Testis (tissue), 3 donors: ENCODE results near the gene RCC2. TPM values are rescaled to one million over a fixed set of nuclear protein-coding genes. Genes with fewer than 3 reads are reported as not detected.
A peak's percentile ranks its signal among the peaks of the same experiment; 100 is the strongest.

Source experiments
- DNase-seq: peaks from one replicate; pipeline ENCODE4 v3.0.0-alpha.2; 2019
- H3K27ac ChIP-seq, 2 donors: fragments of 200-600 bp; sonication (generic); one replicate each; pipeline ENCODE4 v1.5.1; 2019
- H3K27me3 ChIP-seq: fragments of 200-600 bp; sonication (generic); one replicate; pipeline ENCODE4 v1.5.1; 2019
- H3K36me3 ChIP-seq: fragments of 200-600 bp; sonication (generic); one replicate; pipeline ENCODE4 v1.5.1; 2017; ENCODE audit warnings: low read depth; ENCODE audit errors: missing control alignments
- H3K4me1 ChIP-seq: fragments of 200-600 bp; sonication (generic); one replicate; pipeline ENCODE4 v1.5.1; 2019
- H3K4me3 ChIP-seq, 2 donors: fragments of 200-600 bp; sonication (generic); one replicate each; pipeline ENCODE4 v1.5.1; 2017 to 2019
- H3K9me3 ChIP-seq: fragments of 200-600 bp; sonication (generic); one replicate; pipeline ENCODE4 v1.5.1; 2017
- POLR2A ChIP-seq: fragments of 450-650 bp; IDR thresholded peaks from one replicate; pipeline ENCODE4 v1.6.1; 2017; ENCODE audit warnings: antibody characterized with exemption, mild to moderate bottlenecking, moderate library complexity
- WGBS, 2 donors: methylation state at CpG; one replicate each; pipeline ENCODE4 v1.1.5; 2018; 5-methylcytosine and 5-hydroxymethylcytosine counted together
- intact Hi-C: fragments of 100-400 bp; cut with DNase I; formaldehyde crosslinking; loops from one replicate; pipeline ENCODE4 v1.15.1; 2023; ENCODE audit warnings: low total_unique reads
- polyA plus RNA-seq: library from polyadenylated mRNA; stranded (reverse); fragments of 350-450 nt; fragmentation: Illumina TruSeq; extraction: RNeasy Lipid Tissue Mini Kit (QIAGEN cat#74804); gene quantifications from one replicate; pipeline ENCODE4 v1.2.3, GENCODE V29; 2014; ENCODE audit warnings: low read depth, low replicate concordance; ENCODE audit not compliant: insufficient read depth
- total RNA-seq, 2 donors: library from RNA; depleted of rRNA; stranded (reverse); fragments of >200 nt; gene quantifications; one replicate each; pipeline ENCODE4 v1.2.3, GENCODE V29; 2016
- TF ChIP-seq, protein P1 (sequence below), 3 experiments: fragments of 450-650 bp in 2 of 3; fragments of 200-600 bp in 1 of 3; sonication (generic) in 1 of 3; IDR thresholded peaks; one replicate each; pipeline ENCODE4 v1.5.1; 2016 to 2019; ENCODE audit warnings: antibody characterized with exemption in 3 of 3, mild to moderate bottlenecking in 2 of 3, moderate library complexity in 1 of 3

Gene RCC2
- total and polyA plus RNA-seq, 3 donors from 2014 or later: 42.2 to 60.2 (median 55.0) TPM

DNA sequence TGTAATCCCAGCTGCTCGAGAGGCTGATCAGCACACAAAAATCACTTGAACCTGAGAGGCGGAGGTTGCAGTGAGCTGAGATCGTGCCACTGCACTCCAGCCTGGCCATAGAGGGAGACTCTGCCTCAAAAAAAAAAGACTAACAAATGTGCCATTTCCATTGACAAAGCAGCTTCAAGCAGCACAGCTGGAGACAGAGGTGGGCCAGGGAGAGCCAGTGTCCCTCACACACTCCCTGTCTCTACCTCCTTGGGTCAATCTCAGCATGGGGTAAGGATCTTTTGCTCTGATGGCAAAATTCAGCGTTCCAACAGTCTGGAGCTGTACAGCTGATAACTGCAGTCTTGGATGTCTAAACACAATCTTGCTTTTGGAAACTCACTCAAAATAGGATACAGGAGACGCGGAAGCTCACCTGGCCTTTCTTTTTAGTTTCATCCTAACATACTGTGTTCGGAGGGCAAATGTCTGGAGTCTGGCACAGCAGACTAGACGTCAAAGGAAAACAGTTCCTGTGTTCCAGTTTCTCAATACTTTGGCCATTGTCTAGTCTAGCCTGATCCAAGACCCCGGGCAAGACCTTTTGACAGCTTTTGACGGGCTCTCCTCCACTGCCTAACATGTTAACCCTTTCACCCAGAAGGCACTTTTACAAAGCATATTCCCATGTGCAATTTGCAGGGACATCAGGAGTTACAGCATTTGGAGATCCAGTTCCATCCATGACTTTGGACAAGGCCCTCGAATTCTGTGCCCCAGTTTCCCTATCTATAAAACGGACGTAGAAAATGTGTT, 2.9 kb downstream of the RCC2 start:
- Histone ChIP-seq H3K27me3 (no peaks in the 10 kb centered on the region), H3K36me3 (no peaks in the 10 kb centered on the region), H3K4me3 (peak overlapping the region; percentile 60 to 77), H3K9me3 (no peaks in the 10 kb centered on the region), H3K27ac (peak overlapping the region; percentile 16 to 88), H3K4me1 (peaks cover 14% of the 10 kb centered on the region)
- TF ChIP-seq, protein P1, sequence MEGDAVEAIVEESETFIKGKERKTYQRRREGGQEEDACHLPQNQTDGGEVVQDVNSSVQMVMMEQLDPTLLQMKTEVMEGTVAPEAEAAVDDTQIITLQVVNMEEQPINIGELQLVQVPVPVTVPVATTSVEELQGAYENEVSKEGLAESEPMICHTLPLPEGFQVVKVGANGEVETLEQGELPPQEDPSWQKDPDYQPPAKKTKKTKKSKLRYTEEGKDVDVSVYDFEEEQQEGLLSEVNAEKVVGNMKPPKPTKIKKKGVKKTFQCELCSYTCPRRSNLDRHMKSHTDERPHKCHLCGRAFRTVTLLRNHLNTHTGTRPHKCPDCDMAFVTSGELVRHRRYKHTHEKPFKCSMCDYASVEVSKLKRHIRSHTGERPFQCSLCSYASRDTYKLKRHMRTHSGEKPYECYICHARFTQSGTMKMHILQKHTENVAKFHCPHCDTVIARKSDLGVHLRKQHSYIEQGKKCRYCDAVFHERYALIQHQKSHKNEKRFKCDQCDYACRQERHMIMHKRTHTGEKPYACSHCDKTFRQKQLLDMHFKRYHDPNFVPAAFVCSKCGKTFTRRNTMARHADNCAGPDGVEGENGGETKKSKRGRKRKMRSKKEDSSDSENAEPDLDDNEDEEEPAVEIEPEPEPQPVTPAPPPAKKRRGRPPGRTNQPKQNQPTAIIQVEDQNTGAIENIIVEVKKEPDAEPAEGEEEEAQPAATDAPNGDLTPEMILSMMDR (IDR thresholded peaks at IDR 0.05): no peak
- no peak for TF ChIP-seq POLR2A
- intact Hi-C loops: no loop called here
- 26 to 39% methylated on average over 13 of the region's 13 CpGs for WGBS, 2 donors
- no peak for DNase-seq

DNA sequence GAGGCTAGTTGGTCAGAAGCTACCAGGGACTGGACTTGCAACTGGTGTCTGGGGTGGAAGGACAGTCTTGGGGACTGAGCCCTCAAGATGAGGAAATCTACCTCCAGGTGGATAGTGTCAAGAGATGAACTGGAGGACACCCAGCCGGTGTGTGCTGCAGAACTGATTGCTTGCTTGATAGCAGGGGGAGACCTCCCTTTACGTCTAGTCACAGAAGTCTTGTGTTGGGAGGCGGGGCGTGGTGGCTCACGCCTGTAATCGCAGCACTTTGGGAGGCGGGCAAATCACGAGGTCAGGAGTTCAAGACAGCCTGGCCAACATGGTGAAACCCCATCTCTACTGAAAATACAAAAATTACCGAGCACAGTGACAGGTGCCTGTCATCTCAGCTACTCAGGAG, 4.9 kb downstream of the RCC2 start:
- no peaks in the 10 kb centered on the region for H3K36me3 ChIP-seq
- no peak for TF ChIP-seq POLR2A
- TF ChIP-seq, protein P1 (IDR thresholded peaks at IDR 0.05): no peak
- 82 to 89% methylated on average over 9 of the region's 9 CpGs for WGBS, 2 donors
- no peak for DNase-seq
- peaks cover 6% of the 10 kb centered on the region for H3K4me1 ChIP-seq
- no peaks in the 10 kb centered on the region for H3K9me3 ChIP-seq
- intact Hi-C loops: no loop called here
- H3K4me3 ChIP-seq: no peak overlapping the region
- no peaks in the 10 kb centered on the region for H3K27me3 ChIP-seq
- no peak overlapping the region for H3K27ac ChIP-seq

DNA sequence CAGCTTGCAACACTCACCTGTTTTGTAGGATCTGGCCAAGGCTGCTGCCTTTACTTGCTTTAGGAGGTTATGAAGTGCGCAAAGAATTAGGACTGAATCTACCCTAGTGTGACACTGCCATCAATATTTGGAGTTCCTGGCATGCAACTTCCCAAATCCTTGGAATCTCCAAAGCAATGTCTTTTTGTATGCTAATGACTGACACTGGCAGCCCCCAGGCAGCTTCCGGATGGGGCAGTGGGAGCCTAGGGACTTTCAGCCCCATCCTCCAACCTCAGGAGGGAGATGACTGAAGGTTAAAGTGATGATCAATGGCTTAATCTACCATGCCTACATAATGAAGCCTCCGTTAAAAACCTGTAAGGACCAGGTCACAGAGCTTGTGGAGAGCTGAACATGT, 5.5 kb downstream of the RCC2 start:
- no peaks in the 10 kb centered on the region for H3K9me3 ChIP-seq
- no peak for DNase-seq
- no peaks in the 10 kb centered on the region for H3K27me3 ChIP-seq
- 79 to 80% methylated on average over 3 of the region's 3 CpGs for WGBS, 2 donors
- no peaks in the 10 kb centered on the region for H3K36me3 ChIP-seq
- no peak overlapping the region for H3K27ac ChIP-seq
- TF ChIP-seq POLR2A: no peak
- TF ChIP-seq, protein P1 (IDR thresholded peaks at IDR 0.05): no peak
- peaks cover 6% of the 10 kb centered on the region for H3K4me1 ChIP-seq
- intact Hi-C loops: no loop called here
- H3K4me3 ChIP-seq: no peak overlapping the region

DNA sequence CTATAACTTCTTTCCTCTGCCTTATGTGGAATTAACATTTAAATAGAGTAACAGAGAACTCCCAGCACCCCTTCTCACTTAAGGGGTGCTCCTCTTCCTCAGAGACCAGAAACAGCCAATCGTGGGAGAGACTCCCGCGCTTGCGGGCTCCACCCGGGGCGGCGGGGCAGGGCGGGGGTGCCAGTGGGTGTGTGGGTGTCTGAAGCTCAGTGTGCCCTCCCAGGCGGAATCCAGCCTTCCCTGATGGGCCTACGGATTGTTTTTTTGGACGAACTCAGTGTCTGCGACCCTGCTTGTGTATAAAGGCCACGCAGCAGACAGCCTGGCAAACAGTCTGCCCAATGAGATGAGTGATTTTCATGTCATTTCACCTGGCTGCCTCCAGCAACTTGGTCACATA, 6.2 kb downstream of the RCC2 start:
- Histone ChIP-seq H3K4me3 (no peak overlapping the region), H3K4me1 (peaks cover 6% of the 10 kb centered on the region), H3K9me3 (no peaks in the 10 kb centered on the region), H3K36me3 (no peaks in the 10 kb centered on the region), H3K27ac (no peak overlapping the region), H3K27me3 (no peaks in the 10 kb centered on the region)
- DNase-seq: no peak
- WGBS, 2 donors: 90 to 93% methylated on average over 9 to 13 of the region's 13 CpGs
- no peak for TF ChIP-seq POLR2A
- TF ChIP-seq, protein P1 (IDR thresholded peaks at IDR 0.05): no peak
- intact Hi-C loops: no loop called here

DNA sequence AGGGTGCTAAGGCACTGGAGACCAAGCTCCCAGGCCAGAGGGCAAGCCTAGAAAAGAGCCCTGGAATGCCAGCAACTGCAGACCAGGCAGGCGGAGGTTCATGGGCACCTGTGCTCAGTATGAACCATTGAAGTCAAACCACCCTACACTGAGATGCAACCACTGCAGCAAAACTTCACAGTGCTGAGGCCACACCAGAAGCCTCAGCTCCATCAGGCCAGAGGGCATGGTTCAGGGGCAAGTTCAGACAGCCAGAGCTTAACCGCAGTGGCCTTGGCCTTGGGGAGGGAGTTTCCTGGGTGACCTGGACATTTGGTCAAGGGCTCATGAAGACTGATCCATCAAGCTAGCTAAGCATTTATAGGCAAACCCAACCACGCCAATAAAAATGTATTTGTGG, 7.1 kb downstream of the RCC2 start:
- Histone ChIP-seq H3K4me3 (no peak overlapping the region), H3K27ac (no peak overlapping the region), H3K9me3 (no peaks in the 10 kb centered on the region), H3K36me3 (no peaks in the 10 kb centered on the region), H3K27me3 (no peaks in the 10 kb centered on the region), H3K4me1 (peaks cover 6% of the 10 kb centered on the region)
- TF ChIP-seq, protein P1 (IDR thresholded peaks at IDR 0.05): no peak
- no peak for TF ChIP-seq POLR2A
- intact Hi-C loops: no loop called here
- WGBS, 2 donors: 86 to 91% methylated on average over 1 to 3 of the region's 3 CpGs
- DNase-seq: no peak
